Hypothalamus (tissue), 51 donors: Measurements from ENCODE around the gene KCNE4.

ENCODE experiments used
- DNase-seq, 51 donors: peaks; one replicate each; lab custom pipeline; 2025; lab: John Stamatoyannopoulos, UW

Gene KCNE4, protein sequence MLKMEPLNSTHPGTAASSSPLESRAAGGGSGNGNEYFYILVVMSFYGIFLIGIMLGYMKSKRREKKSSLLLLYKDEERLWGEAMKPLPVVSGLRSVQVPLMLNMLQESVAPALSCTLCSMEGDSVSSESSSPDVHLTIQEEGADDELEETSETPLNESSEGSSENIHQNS

DNA sequence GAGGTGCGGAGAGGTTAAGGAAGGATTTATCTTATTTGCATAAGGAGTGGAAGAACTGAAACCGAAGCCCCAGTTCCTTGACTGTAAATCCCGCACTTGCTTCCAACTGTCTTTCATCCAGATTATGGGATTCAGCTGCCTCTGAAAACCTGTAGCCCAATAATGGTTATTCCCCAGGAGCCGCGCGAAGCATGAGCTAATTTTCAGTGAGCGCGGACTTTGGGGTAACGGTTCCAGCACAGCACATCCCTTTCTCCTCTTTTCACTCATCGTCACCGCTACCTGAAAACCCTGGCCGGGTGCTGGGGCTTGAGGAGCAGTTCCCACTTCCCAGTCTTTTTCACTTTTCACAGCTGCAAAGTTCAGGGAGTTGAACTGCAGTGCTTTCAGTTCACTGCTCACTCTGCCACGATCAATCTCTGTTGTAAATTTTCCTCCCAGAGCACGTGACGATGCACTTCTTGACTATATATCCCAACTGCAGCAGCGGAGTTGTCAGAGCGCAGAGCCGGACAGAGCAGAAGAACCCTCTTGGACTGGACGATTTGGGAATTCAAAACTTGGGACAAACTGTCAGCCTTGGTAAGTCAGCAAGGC lies at the start of gene KCNE4:
KCNE4 (plus strand) TSS at position 498 of the 597 bp plus-strand sequence. CDS start 641 bp downstream, outside the sequence.
- DNase-seq: peak in 4 of 51 donors; percentile 10 to 47 (median 21)

DNA sequence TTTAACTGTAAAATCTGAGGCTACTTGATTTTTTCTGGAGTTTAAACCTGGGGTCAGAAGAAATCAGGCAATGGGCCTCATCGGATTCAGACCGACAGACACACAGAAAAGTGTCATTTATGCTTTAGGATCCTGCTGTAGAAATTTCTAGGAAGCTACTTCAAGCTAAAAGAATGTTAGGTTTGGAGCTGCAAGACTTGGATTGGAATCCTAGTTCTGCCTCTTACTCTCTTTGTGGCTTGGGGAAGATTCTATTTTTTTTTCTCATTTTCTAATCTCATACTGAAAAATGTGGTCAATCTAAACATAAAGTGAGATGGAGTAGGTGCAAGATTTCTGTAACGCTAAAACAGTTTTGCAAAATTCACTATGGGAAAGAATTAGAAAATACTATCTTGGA lies 48.8 kb upstream of the KCNE4 start:
- DNase-seq: no peak

DNA sequence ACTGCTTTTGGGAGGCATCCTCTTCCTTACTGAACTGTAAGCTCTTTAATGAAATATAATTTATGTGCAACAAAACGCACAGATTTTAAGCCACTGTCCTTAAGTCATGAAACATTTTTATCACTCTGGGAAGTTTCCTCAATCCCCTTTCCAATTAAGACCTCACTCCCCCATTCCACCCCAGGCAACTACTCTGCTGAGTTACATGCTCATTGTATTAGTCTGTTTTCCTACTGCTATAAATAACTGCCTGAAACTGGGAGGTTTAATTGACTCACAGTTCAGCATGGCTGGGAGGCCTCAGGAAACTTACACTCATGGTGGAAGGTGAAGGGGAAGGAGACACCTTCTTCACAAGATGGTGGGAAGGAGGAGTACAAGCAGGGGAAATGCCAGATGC lies 46.5 kb upstream of the KCNE4 start:
- DNase-seq: no peak

DNA sequence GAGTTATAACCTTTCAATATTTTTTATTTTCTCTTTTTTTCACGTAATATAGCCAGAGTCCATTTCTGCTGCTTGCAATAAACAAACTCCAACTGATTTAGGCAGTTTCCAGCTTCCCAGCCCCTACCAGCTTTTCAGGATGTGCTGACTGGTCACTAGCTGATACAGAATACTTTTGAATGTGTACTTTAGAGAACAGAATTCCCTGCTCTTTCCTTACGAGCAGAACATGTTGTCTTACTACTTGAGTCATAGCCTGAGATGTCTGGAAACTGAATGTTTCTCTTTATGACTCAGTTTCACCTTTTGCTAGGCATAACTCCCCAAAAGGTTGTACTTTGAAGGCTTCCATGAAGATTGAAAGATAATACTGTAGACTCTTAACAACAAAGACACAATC lies 44.5 kb upstream of the KCNE4 start:
- no peak for DNase-seq

DNA sequence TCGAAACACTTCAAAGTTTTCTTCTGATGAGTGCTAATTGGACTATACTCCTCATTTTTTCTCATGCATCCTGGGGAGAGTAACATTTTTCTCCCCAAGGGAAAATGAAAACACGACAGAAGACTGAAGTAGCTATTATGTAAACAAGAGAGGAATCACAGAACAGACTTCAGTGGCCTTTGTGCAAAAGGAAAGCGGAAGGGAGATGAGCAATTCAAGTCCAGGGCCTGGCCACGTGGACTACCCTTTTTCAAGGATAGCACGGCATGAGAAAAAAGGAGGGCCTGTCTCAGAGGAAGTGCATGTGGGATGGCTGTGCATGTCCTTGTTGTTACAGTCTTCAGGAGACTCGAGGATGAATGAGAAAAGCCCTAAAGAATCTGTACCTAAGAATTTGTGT lies 43.8 kb upstream of the KCNE4 start:
- no peak for DNase-seq

DNA sequence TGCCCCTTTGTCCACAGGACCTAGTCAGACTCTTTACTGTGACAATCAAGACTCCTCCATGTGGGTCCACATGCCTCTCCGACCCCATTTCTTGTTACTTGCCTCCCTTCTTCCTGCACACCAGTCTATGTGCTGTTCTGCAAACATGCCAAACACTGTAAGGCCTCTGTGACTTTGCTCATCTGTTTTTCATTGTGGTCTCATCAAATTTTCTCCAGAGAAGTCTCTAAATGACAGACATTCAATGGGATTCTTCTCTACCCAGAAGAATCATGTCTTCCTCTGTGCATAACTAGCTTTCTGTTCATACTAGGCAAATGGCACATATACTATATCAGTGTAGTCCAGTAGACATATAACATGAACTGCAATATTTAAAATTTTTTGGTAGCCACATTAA lies 43.0 kb upstream of the KCNE4 start:
- no peak for DNase-seq

DNA sequence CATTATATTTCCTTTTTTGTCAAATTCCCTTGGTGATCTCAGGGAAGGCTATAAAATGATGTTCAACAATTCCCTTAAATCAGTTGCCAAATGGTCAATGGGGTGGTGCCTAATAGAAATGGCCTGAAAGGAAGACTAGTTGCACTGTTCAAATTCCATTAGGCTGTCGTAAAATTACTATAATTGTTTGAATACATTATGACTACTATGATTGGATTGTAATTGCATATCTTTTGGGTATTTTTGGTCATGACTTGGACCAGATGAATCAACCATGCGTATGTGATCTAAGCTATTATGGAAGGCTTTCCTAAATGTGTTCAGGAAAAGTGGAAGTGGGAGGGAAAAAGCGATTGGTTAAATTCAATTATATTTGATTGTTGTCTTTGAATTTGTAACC lies 41.3 kb upstream of the KCNE4 start:
- no peak for DNase-seq

DNA sequence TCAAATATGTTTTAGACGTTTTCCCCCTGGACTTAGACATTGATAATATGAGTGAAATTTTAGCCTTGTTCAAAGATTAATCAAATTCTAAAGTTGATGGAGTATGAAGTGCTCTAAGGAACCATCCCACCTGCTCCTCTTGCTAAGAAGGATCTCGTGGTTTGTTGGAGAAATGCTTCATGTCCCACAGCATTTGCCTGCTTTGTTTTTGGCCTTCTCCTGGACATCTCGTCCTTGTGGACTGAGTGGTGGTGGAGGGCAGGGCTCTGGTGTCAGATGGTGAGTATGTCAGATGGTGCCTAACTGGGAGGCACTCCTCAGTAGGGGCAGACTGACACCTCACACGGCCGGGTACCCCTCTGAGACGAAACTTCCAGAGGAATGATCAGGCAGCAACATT lies 39.7 kb upstream of the KCNE4 start:
- no peak for DNase-seq

DNA sequence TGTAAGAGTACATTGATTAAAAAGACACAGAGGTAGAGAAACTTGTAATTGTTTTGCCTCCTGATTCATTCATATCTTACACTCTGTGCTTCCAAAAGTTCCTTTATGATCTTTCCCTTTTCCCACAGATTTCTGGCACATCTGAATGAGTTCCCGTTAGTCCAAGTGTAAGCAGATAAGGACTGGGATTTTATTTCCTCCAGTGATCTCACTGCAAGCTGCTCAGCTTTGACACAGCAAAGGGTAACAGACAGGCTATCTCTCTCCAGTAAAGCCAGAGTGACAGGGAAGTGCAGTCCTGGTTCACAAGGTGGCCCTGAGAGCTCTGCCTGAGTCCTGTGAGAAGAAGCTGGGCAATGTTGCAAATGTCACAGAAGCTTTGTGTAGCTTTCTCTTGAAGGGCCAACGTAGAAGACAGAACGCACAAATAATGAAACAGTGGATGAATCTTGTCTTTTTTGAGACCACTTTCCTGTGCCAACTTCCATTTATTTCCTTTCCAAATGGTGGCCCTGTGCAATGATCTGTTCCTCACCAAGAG lies 32.5 kb upstream of the KCNE4 start:
- no peak for DNase-seq

DNA sequence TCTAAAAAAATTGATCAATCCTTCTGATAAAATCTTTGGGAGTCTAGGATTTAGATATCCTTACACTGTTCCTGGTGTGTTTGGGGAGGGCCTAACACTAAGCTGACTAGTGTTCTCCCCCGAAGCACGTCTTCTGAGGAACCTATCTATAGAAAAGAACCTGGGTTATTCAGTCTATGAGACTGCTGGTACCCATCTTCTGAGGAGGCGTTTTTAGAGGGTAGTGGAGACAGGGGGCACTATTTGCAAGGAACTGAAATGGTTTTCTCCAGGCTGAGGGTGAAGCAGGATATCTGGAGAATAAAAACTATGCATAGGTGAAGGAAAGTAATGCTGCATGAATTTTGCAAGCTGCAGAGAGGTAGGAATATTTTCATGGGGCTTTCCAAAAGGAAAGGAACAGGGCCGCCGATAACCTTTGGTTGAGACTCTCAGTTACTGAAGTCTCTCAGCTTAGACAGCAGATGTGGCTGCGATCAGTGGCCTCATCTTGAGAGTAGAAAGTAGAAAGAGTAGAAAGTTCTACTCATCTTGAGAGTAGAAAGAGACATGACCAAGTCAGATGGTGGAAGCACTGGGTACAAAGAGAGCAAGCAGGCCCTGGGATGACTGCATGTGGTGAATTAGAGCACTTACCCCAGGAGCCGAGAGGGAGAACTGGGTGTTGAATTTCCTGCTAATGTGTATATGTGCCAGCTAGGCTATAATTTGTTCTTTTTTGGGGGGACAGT lies 31.8 kb upstream of the KCNE4 start:
- DNase-seq: no peak

DNA sequence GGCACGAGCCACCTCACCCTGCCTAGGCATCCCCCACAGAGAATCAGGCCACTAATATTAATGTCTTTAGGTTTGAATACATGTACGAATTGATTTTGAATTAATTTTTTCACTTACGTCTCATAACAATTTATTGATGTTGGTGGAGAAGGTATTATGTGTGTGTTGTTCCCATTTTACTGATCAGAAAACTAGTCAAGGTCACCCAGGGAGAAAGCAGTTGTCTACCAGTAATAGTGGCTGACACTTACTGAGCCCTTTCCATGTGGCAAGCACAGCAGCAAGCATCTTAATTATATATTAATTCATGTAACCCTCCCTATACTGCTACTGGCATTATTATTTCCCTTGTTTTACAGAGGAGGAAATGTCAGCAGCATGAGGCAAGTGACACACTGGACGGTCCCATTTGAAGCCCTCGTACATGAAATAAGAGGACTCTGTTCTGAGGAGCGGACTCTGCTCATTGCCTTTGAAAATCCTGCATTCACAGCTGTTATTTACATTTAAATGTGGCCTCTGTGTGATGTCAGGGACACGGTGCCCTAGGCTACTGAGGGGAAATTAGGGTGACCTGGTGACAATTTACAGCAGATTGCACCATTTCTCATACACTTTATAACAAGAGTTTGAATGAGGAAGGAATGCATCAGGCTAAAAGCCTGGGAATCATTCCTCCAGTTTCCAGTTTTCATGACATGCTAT lies 30.9 kb upstream of the KCNE4 start:
- DNase-seq: no peak

DNA sequence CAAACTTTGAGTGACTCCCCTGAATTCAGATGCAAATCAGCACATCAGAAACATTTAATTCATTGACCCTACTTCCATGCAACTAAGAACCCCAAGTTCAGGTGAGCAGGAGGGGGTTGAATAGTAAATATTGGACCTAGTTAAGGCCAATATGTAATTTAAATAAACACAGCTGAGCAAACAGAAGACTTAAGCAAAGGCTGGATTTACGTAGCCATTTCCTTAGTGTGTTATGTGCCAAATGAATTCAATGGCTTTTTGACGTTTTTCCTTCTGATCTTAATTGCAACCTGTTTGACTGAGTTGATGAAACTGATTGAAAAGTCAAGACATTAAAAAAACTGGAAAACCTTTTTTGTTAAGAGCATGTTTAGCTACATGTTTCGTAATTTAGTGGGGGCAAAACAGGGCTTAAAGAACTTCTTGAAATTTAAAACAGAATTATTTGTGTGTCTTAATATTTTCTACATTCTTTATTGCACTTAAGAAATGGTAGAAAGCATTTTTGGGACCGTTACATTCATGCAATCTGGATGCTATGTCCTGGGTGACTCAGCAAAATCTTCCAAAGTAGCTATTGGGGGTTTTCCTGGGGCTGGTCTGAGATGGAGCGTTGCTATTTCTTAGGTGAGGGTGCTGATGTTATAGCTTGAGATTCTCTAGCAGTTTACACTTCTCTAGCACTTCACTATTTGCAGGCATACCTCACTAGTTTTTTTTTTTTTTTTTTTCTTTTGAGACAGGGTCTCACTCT lies 25.5 kb upstream of the KCNE4 start:
- DNase-seq: no peak

DNA sequence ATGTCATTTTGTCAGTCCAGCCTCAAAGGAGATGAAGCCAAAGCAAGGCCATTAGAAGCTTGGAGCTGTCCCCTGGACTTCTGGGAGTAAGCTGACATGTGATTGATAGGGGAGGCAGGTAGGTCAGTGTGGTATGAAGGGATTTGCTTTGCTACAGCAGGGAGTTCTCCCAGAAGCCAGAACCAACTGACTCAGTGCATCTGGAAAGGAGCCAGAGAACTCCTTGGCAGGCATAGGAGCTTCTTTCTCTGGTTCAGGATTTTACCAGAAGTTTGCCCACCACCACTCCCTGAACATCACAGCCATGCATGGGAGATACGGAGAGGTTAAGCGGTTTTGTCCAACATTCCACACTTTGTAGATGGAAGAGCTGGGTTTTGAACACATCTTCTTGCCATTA lies 24.5 kb upstream of the KCNE4 start:
- DNase-seq: peak in 1 of 51 donors; percentile 8

DNA sequence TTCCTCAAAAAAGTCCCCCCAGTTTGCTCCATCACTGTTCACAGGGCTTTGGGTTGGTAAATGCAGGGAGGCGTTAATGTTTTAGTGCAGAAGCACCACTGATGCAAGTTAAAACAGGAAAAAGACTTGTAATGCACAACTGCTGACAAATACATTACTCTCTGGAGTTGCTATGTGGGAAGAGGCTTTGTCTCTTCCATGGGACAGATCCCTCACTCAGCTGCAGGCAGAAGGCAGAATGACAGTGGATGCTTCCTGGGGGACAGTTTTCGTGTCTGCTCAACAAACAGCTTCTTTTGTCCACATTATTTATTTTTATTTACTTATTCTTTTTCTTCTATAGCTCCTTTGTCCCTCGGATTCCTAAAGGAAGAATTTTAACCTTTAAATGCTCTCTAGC lies 22.7 kb upstream of the KCNE4 start:
- DNase-seq: no peak

DNA sequence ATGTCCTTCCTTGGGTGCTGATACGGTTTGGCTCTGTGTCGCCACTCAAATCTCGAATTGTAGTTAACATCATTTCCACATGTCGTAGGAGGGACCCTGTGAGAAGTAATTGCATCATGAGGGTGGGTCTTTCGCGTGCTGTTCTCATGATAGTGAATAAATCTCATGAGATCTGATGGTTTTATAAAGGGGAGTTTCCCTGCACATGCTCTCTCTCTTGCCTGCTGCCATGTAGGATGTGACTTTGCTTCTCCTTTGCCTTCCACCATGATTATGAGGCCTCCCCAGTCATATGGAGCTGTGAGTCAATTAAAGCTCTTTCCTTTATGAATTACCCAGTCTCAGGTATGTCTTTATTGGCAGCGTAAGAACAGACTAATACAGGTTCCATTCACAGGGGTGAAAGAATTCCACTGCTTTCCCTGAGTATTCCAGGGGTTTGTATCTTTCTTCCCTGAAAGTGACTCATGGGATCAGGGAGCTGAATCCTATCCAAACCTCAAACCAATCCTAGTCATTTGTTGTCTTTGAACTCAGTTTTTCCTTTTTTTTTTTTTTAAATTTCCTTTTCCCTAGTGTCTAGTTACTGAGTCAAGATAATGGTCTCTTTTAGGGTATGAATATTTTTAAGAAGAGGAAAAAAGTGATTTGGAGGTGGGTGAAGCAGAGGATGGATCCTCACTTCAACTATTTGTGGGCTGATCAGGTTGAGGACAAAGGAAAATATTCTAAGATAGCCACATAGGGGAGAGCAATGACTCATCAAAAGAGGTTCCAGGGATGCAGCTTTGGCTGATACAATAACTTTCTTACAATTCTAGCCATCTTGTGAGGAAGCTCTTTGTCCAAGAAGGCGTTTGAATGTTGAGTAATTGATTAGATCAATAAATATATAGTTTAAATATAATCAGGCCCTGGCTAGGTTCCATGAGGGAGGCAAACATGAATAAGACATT lies 19.5 kb upstream of the KCNE4 start:
- DNase-seq: no peak

DNA sequence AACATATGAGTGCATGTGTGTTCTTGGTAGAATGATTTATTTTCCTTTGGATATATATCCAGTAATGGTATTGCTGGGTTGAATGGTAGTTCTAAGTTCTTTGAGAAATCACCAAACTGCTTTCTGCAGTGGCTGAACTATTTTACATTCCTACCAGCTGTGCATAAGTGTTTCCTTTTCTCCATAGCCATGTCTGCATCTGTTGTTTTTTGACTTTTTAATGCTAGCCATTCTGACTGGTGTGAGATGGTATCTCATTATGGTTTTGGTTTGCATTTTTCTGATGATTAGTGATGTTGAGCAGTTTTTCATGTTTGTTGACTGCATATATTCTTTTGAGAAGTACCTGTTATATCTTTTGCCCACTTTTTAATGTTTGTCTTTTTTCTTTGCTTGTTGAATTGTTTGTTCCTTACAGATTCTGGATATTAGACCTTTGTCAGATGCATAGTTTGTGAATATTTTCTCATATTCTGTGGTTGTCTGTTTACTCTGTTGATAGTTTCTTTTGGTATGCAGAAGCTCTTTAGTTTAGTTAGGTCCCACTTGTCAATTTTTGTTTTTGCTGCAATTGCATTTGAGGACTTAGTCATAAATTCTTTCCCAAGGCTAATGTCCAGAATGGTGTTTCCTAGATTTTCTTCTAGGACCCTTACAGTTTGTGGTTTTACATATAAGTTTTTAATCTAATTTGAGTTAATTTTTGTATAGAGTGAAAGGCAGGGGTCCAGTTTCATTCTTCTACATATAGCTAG lies 17.6 kb upstream of the KCNE4 start:
- no peak for DNase-seq

DNA sequence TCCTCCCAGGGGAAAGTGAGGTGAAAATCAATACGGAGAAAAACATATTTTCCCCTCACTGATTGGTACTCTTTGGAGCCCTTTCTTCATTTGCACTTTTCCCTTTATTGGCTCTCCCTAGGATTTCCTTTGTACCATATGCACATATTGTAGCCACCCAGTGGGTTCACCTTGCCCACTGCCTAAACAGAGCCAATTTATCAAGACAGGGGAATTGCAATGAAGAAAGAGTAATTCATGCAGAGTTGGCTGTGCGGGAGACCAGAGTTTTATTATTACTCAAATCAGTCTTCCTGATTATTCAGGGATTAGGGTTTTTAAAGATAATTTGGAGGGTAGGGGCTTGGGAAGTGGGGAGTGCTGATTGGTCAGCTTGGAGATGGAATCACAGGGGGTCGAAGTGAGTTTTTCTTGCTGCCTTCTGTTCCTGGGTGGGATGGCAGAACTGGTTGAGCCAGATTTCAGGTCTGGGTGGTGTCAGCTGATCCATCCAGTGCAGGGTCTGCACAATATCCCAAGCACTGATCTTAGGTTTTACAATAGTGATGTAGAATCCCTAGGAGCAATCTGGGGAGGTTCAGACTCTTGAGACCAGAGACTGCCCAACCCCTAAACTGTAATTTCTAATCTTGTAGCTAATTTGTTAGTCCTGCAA lies 15.1 kb upstream of the KCNE4 start:
- DNase-seq: no peak

DNA sequence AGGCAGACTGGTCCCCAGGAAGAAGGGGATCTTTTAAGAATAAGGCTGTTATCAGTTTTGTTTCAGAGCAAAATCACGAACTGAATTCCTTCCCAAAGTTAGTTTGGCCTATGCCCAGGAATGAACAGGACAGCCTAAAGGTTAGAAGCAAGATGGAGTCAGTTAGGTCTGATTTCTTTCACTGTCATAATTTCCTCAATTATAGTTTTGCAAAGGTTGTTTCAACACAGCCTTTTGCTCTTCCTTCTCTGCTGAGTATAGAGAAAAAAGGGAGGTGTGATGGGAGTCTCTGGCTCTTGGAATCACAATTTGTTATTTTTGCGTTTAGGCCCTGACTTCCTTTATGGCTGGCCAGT lies 14.6 kb upstream of the KCNE4 start:
- DNase-seq: no peak
